Measurements from ENCODE around the gene BORCS5. TPM values are rescaled to one million over a fixed set of nuclear protein-coding genes. Genes with fewer than 3 reads are reported as not detected.

The BORCS5 gene
- total RNA-seq, 2 donors from 2014 or later: 15.2 to 26.1 TPM

- Mint-ChIP-seq H3K27me3 (ENCODE audit: insufficient read depth) (no peaks in the 10 kb centered on the region), H3K9me3 (no peaks in the 10 kb centered on the region), H3K27ac (no peak overlapping the region), H3K4me1 (peaks cover 2% of the 10 kb centered on the region), H3K36me3 (ENCODE audit: low read depth) (peaks cover 38% of the 10 kb centered on the region), H3K4me3 (no peak overlapping the region)
- no peaks in the 10 kb centered on the region for H3K9me3 ChIP-seq (ENCODE audit: control insufficient read depth, low read length)
- peaks cover 29% of the 10 kb centered on the region for H3K36me3 ChIP-seq (ENCODE audit: control insufficient read depth, insufficient read depth, low read length)
- no peak for DNase-seq
- 94 to 98% methylated on average over 2 to 4 of the region's 4 CpGs for WGBS, 2 experiments (ENCODE audit: insufficient coverage in 1 of 2, insufficient read length in 1 of 2)
- no peak overlapping the region for H3K27ac ChIP-seq (ENCODE audit: low read depth, low read length)
- H3K27me3 ChIP-seq (ENCODE audit: control insufficient read depth, insufficient read depth, low read length, poor library complexity, severe bottlenecking): no peaks in the 10 kb centered on the region
- no peak overlapping the region for H3K4me3 ChIP-seq (ENCODE audit: low read length)
- TF ChIP-seq CTCF (conservative IDR thresholded peaks at IDR 0.05): no peak
- no peak overlapping the region for H3K9ac ChIP-seq (ENCODE audit: extremely low read depth, low read length, poor library complexity, severe bottlenecking)
- H3K4me1 ChIP-seq (ENCODE audit: control insufficient read depth, insufficient read depth, low read length): no peaks in the 10 kb centered on the region
Observed at GRCh38 chr12:12488296-12488695, 131.4 kb downstream of the BORCS5 start.

DNA sequence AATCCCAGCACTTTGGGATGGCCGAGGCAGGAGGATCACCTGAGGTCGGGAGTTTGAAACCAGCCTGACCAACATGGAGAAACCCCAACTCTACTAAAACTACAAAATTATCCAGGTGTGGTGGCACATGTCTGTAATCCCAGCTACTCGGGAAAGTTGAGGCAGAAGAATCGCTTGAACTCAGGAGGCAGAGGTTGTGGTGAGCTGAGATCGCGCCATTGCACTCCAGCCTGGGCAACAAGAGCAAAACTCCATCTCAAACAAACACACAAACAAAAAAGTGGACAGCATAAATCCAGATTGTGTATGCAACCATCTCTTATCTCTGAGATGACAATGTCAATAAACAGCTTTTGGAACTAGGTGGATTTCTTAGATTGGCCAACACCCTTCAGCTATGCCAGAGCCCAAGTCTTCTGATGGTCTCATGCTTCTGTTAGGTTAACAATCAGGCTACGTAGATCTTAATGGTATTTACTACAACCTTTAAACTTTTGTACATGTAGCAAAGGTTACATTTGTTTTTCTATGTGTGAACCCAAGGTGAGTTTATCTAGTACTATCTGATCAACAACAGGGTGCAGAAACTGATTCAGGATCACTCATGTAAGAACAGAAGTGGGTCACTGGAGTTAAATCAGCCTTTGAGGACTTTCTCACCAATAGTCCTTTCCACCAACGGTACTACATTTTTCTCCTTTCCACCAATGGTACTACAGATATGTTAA is 132.1 kb downstream of the BORCS5 start:
- no peaks in the 10 kb centered on the region for H3K9me3 Mint-ChIP-seq
- no peaks in the 10 kb centered on the region for H3K27me3 ChIP-seq (ENCODE audit: control insufficient read depth, insufficient read depth, low read length, poor library complexity, severe bottlenecking)
- no peak overlapping the region for H3K4me3 ChIP-seq (ENCODE audit: low read length)
- TF ChIP-seq CTCF (conservative IDR thresholded peaks at IDR 0.05): no peak
- peaks cover 34% of the 10 kb centered on the region for H3K36me3 Mint-ChIP-seq (ENCODE audit: low read depth)
- H3K27ac ChIP-seq (ENCODE audit: low read depth, low read length): no peak overlapping the region
- H3K9ac ChIP-seq (ENCODE audit: extremely low read depth, low read length, poor library complexity, severe bottlenecking): no peak overlapping the region
- H3K36me3 ChIP-seq (ENCODE audit: control insufficient read depth, insufficient read depth, low read length): peaks cover 25% of the 10 kb centered on the region
- no peak overlapping the region for H3K4me3 Mint-ChIP-seq
- no peak for DNase-seq
- H3K4me1 ChIP-seq (ENCODE audit: control insufficient read depth, insufficient read depth, low read length): no peaks in the 10 kb centered on the region
- H3K27ac Mint-ChIP-seq: no peak overlapping the region
- H3K9me3 ChIP-seq (ENCODE audit: control insufficient read depth, low read length): no peaks in the 10 kb centered on the region
- no peaks in the 10 kb centered on the region for H3K4me1 Mint-ChIP-seq
- 96% methylated on average over 7 of the region's 8 CpGs; no CpG with 5 or more reads in 1 of the 2 experiments for WGBS, 2 experiments (ENCODE audit: insufficient coverage in 1 of 2, insufficient read length in 1 of 2)
- H3K27me3 Mint-ChIP-seq (ENCODE audit: insufficient read depth): no peaks in the 10 kb centered on the region

GRCh38 chr12:12491606-12492005 is 134.7 kb downstream of the BORCS5 start:
- Mint-ChIP-seq H3K36me3 (ENCODE audit: low read depth) (peaks cover 15% of the 10 kb centered on the region), H3K4me1 (no peaks in the 10 kb centered on the region), H3K9me3 (no peaks in the 10 kb centered on the region), H3K4me3 (no peak overlapping the region), H3K27ac (no peak overlapping the region), H3K27me3 (ENCODE audit: insufficient read depth) (no peaks in the 10 kb centered on the region)
- Histone ChIP-seq H3K27me3 (ENCODE audit: control insufficient read depth, insufficient read depth, low read length, poor library complexity, severe bottlenecking) (no peaks in the 10 kb centered on the region), H3K9me3 (ENCODE audit: control insufficient read depth, low read length) (no peaks in the 10 kb centered on the region), H3K4me1 (ENCODE audit: control insufficient read depth, insufficient read depth, low read length) (no peaks in the 10 kb centered on the region), H3K4me3 (ENCODE audit: low read length) (no peak overlapping the region), H3K36me3 (ENCODE audit: control insufficient read depth, insufficient read depth, low read length) (peaks cover 8% of the 10 kb centered on the region), H3K9ac (ENCODE audit: extremely low read depth, low read length, poor library complexity, severe bottlenecking) (no peak overlapping the region), H3K27ac (ENCODE audit: low read depth, low read length) (no peak overlapping the region)
- DNase-seq: no peak
- no peak for TF ChIP-seq CTCF (conservative IDR thresholded peaks at IDR 0.05)
